ENCODE results near the gene CNOT2. TPM values are rescaled to one million over a fixed set of nuclear protein-coding genes. Genes with fewer than 3 reads are reported as not detected.
"Not testable (repeated sequence)": the region's sequence is repeated elsewhere in the genome, so short reads cannot be mapped to it uniquely, and the experiment has no call there.

CNOT2 gene
- total RNA-seq, 1 experiment from 2014 or later = 99.8 TPM

DNA sequence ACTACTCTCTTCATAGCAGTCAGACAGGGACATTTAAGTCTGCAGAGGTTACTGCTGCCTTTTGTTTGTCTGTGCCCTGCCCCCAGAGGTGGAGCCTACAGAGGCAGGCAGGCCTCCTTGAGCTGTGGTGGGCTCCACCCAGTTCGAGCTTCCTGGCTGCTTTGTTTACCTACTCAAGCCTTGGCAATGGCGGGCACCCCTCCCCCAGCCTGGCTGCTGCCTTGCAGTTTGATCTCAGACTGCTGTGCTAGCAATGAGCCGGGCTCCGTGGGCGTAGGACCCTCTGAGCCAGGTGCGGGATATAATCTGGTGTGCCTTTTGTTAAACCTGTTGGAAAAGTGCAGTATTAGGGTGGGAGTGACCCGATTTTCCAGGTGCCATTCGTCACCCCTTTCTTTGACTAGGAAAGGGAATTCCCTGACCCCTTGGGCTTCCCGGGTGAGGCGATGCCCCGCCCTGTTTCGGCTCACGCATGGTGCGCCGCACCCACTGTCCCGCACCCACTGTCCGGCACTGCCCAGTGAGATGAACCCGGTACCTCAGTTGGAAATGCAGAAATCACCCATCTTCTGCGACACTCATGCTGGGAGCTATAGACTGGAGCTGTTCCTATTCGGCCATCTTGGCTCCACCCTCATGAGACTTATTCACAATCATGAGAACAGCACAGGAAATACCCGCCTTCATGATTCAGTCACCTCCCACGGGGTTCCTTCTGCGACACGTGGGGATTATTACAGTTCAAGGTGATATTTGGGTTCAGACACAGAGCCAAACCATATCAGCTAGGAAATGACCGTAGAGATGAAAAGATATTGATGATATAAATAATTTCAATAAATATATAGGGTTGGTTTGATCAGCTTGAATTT, 61.7 kb downstream of the CNOT2 start:
- not testable (repeated sequence) for DNase-seq (ENCODE audit: low read depth)

GRCh38 chr12:70305794-70306193, 62.6 kb downstream of the CNOT2 start:
- no peak for DNase-seq (ENCODE audit: low read depth)

DNA sequence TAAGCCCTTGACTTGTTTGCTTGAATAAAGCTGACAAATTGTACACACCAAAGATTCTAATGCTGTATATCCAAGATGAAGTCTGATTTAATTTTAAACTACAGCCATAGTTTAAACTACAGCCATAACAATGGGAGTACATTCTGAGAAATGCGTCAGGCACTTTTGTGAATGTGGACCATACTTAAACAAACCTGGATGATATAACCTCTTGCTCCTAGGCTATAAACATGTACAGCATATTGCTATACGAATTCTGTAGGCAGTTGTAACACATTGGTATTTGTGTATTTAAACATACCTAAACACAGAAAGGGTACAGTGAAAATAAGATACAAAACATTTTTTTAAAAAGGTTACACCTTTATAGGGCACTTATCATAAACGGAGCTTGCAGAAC, 63.4 kb downstream of the CNOT2 start:
- DNase-seq (ENCODE audit: low read depth) = no peak

- no peak for DNase-seq (ENCODE audit: low read depth)
Observed at GRCh38 chr12:70307868-70308267, 64.6 kb downstream of the CNOT2 start.

DNA sequence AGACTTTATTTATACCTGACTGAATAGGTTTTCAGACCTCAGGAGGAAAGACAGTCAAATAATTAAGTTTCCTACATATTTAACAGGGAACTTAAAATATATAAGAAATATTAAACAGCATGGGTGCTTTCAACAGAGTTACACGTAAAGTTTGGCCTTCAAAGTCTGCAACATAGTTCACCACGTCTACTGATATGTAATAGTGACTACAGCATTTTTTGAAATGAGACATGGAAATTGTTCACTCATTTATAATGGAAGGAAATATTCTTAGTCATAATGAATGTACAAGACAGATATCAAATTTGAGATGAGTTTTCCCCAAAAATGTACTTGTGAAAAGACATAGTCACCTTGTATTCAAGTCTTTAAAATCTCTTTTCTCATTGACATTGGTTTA, 66.1 kb downstream of the CNOT2 start:
- no peak for DNase-seq (ENCODE audit: low read depth)

GRCh38 chr12:70314145-70314544, 70.9 kb downstream of the CNOT2 start:
- no peak for DNase-seq (ENCODE audit: low read depth)

DNA sequence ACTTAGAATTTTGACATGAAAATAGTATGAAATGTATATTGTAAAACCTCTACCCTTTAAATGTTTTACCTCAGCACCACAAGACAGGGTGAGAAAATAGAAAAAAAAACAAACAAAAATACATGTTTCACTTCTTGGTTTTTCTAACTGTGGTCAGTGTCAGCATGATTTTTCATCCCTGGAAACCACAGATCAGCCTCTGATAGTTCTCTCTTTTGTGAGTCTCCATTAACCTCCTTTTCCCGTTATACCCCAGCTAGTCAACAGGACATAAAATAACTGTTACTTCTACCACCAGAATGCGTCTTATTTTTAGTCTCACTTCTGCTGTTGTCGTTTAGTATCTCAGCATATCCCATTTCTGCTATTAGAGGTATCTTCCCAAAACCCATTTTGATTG, 74.5 kb downstream of the CNOT2 start:
- DNase-seq (ENCODE audit: low read depth) = no peak

DNA sequence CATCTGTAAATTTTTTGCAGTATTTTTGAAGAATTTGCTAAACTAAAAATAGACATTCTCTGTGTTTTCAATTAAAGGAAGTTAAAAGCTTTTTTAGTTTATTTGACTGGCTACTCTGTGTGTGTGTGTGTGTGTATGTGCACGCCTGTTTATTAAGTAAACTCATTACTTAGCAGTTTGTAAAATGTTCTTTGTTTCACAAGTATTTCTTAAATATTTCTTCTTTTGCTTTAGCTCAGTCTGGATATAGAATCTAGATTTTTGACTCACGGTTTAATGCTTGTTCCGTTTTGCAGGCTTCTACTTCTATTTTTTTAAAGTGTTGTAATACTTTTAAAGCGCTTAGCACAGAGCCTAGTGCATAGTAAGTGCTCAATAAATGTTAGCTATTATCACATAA, 76.4 kb downstream of the CNOT2 start:
- no peak for DNase-seq (ENCODE audit: low read depth)

GRCh38 chr12:70321191-70321590, 78.0 kb downstream of the CNOT2 start:
- DNase-seq (ENCODE audit: low read depth) = no peak

- no peak for DNase-seq (ENCODE audit: low read depth)
Observed at GRCh38 chr12:70327541-70327940, 84.3 kb downstream of the CNOT2 start.

- DNase-seq (ENCODE audit: low read depth) = no peak
Observed at GRCh38 chr12:70329728-70330127, 86.5 kb downstream of the CNOT2 start.

DNA sequence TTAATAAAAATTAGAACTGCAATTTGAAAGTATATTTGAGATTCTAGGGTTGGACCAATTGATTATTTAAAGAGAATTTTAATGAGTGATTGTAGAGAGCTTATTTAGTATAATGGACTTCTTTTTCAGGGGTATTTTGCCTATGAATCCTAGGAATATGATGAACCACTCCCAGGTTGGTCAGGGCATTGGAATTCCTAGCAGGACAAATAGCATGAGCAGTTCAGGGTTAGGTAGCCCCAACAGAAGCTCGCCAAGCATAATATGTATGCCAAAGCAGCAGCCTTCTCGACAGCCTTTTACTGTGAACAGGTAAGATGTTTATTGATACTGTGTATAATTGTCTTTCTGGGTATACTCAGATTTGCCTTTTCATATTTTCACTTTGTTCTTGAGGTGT, 86.9 kb downstream of the CNOT2 start:
- no peak for DNase-seq (ENCODE audit: low read depth)

DNA sequence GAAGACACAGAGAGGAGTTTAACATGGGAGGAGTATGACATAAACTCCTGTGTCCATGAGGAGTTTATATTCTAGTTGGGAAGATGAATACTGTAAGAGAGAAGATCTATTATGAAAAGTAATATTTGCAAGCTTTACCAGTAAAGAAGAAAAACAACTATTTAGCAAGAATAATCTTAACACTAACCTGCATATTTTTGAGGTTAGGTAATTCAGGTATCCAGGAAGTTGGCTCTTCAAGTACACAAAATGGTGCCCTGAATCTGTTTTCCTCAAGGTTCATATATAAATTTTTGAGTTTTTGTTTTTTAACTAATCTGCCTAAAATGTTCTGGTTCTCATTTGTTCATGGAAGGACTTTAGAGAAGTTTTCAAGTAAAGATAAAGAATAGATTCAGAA, 89.0 kb downstream of the CNOT2 start:
- no peak for DNase-seq (ENCODE audit: low read depth)

DNA sequence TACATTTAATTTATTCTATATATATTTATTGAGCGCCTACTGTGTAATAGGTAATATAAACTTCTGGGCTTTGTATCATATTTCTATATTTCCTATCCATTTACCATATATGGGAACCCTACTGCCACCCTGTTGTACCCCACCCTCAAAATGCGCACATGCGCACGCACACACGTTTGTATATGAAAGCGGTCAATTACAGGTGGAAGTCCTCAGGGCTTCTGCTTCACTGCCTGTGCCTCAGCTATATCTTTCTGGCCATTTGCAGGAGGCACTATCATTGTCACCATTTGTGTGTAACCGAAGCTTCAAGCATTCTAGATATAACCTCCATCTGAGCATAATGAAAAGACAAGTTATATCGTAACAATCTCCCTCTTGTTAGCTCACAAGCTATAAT, 91.5 kb downstream of the CNOT2 start:
- DNase-seq (ENCODE audit: low read depth) = no peak

DNA sequence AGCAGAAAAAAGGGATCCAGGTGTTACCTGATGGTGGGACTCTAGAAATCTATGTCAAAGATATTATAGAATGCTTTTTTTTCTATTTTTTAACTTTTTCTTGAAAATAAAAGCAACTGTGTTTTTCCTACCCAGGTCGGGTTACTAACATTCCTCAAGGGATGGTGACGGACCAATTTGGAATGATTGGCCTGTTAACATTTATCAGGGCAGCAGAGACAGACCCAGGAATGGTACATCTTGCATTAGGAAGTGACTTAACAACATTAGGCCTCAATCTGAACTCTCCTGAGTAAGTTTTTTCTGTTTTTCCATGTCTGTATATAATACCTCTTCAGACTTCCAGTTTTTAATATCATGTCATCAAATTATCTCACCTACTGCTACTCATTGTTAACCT, 95.3 kb downstream of the CNOT2 start:
- DNase-seq (ENCODE audit: low read depth) = no peak

DNA sequence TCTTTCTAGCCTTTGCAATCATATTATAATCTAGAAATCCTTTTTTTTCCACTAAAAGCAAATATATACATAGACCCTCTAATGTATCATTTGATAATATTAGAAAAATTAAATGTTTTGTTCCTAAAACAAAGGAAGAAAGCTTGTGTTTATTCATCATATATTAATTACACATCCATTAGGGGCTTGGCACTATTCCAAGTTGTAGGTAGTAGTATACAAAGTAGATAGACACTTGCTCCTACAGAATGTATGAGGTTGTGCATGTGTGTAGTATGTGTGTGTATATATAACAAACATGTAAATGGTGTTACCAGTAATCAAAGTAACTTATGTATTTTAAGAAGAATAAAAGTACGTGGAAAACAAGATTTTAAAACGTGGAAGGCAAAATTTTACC, 107.8 kb downstream of the CNOT2 start:
- DNase-seq (ENCODE audit: low read depth) = no peak

DNA sequence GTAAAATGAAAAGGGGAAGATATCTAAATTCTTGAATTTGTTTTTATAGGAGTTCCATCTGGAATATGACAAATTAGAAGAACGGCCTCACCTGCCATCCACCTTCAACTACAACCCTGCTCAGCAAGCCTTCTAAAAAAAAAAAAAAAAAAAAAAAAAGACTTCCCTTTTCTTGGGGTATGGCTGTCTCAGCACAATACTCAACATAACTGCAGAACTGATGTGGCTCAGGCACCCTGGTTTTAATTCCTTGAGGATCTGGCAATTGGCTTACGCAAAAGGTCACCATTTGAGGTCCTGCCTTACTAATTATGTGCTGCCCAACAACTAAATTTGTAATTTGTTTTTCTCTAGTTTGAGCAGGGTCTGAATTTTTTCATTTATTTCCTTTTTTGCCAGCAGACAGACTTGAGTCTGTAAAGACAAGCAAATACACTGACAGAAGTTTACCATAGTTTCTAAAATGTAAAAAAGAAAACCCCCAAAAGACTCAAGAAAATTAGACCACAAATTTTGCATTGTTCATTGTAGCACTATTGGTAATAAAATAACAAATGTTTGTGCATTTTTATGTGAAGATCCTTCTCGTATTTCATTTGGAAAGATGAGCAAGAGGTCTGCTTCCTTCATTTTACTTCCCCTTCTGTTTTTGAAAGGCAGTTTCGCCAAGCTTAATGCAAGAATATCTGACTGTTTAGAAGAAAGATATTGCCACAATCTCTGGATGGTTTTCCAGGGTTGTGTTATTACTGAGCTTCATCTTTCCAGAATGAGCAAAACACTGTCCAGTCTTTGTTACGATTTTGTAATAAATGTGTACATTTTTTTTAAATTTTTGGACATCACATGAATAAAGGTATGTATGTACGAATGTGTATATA, 110.8 kb downstream of the CNOT2 start:
- no peak for DNase-seq (ENCODE audit: low read depth)

DNA sequence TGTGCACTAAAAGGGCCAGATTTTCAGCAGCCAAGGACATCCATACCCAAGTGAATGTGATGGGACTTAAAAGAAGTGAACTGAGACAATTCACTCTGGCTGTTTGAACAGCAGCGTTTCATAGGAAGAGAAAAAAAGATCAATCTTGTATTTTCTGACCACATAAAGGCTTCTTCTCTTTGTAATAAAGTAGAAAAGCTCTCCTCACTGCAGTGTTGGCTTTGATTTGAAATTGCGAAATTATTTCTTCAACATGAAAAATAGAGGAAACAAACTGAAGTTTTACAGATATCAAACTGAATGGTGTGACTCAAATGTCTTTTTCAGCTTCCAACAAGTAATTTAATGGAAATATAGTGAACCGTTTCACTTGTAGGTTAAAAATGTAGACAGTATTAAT, 111.6 kb downstream of the CNOT2 start:
- DNase-seq (ENCODE audit: low read depth) = no peak

GRCh38 chr12:70355972-70356371, 112.7 kb downstream of the CNOT2 start:
- no peak for DNase-seq (ENCODE audit: low read depth)

- no peak for DNase-seq (ENCODE audit: low read depth)
Observed at GRCh38 chr12:70359458-70360197, 116.4 kb downstream of the CNOT2 start.

DNA sequence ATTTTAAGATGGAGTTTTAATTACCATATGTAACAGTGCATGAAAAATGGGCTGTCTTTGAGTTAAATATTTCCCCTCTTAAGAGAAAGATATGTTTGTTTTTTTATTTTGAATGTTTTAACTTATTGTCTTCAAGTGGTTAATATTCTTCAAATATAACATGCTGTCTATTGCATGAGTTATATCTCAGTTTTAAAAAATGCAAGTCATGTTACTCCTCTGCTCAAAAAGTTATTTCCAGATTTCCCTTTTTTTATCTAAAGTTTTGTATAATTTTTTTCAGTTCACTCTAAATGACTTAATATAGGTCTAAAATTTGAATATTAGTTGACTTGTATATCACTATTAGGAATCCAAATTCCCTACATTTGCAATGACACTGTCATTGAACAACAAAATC, 117.0 kb downstream of the CNOT2 start:
- DNase-seq (ENCODE audit: low read depth) = no peak

DNA sequence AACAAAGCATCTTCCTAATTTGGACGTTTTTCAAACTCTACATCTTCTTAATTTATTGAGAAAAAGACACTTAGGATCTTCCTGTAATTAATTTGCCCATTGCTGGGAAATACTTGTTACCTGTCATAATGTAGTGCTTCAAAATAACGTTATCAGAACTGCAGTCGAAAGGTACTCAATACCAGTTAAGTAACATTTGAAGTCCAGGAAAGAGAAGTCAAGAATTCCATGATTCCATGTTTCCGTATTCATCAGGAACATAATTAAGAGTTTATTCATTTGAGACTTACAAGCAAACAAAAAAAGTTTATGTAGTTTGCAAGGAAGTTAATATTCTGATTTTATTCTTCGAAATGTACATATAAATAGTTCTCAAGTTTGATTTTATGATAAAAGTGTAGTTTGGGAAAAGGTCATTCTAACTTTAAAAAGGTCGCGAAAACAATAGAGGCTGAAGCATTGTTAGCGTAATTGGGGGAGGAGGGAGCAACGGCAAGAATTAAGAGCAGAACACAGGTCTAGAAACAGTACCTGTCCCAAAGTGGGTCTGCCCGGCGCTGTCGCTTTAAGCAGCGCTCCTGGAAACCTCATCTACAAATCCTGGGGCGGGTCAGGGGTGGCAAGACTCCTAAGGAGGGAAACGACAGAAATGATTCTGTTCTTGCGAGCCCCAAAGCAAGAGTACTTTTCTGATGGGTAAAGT, 121.6 kb downstream of the CNOT2 start:
- no peak for DNase-seq (ENCODE audit: low read depth)
